MM.1S (cell line): Measurements from ENCODE around the gene STX10.
A peak's percentile ranks its signal among the peaks of the same experiment; 100 is the strongest.

Experiments
- DNase-seq: peaks from one replicate; pipeline ENCODE4 v3.0.0-alpha.2; 2015
- H2AFZ ChIP-seq: fragments of 300-600 bp; sonication (generic); 2 replicates; pipeline ENCODE4 v1.6.0; 2016; ENCODE audit warnings: antibody characterized with exemption, low read length
- H3F3A ChIP-seq: fragments of 300-600 bp; sonication (generic); 2 replicates; pipeline ENCODE4 v1.6.1; 2016; ENCODE audit warnings: mild to moderate bottlenecking, antibody characterized with exemption, low read length, moderate library complexity, mixed read lengths; ENCODE audit not compliant: insufficient read depth
- H3K27ac ChIP-seq: fragments of 300-600 bp; sonication (generic); 2 replicates; pipeline ENCODE4 v1.5.1; 2016; ENCODE audit warnings: mild to moderate bottlenecking, low read length
- H3K27me3 ChIP-seq: fragments of 300-600 bp; sonication (generic); replicated peaks from 2 replicates; pipeline ENCODE4 v1.6.0; 2016; ENCODE audit warnings: low read length; ENCODE audit not compliant: insufficient read depth
- H3K36me3 ChIP-seq: fragments of 300-600 bp; sonication (generic); replicated peaks from 2 replicates; pipeline ENCODE4 v1.6.1; 2016; ENCODE audit warnings: mild to moderate bottlenecking, low read length, mixed read lengths; ENCODE audit not compliant: insufficient read depth
- H3K4me1 ChIP-seq: fragments of 300-600 bp; sonication (generic); 2 replicates; pipeline ENCODE4 v1.6.1; 2016; ENCODE audit warnings: low read length, mixed read lengths
- H3K4me2 ChIP-seq: fragments of 300-600 bp; sonication (generic); 2 replicates; pipeline ENCODE4 v1.6.0; 2016; ENCODE audit warnings: low read depth, low read length
- H3K4me3 ChIP-seq: fragments of 300-600 bp; sonication (generic); 2 replicates; pipeline ENCODE4 v1.5.1; 2016; ENCODE audit warnings: low read length, mixed read lengths
- H3K79me2 ChIP-seq: fragments of 300-600 bp; sonication (generic); 2 replicates; pipeline ENCODE4 v1.6.1; 2016; ENCODE audit warnings: mixed run types, low read length, mixed read lengths
- H3K9ac ChIP-seq: fragments of 300-600 bp; sonication (generic); 2 replicates; pipeline ENCODE4 v1.6.1; 2016; ENCODE audit warnings: low read length, mixed read lengths
- H3K9me2 ChIP-seq: fragments of 300-600 bp; sonication (generic); replicated peaks from 2 replicates; pipeline ENCODE4 v1.6.1; 2016; ENCODE audit warnings: mild to moderate bottlenecking, low read length, mixed read lengths; ENCODE audit not compliant: insufficient read depth
- H3K9me3 ChIP-seq: fragments of 300-600 bp; sonication (generic); replicated peaks from 2 replicates; pipeline ENCODE4 v1.6.1; 2016; ENCODE audit warnings: mild to moderate bottlenecking, low read length, mixed read lengths; ENCODE audit not compliant: insufficient read depth
- H4K20me1 ChIP-seq: fragments of 300-600 bp; sonication (generic); 2 replicates; pipeline ENCODE4 v1.6.1; 2016; ENCODE audit warnings: mild to moderate bottlenecking, low read length, moderate library complexity, mixed read lengths; ENCODE audit not compliant: insufficient read depth
- CTCF ChIP-seq: fragments of 300-600 bp; sonication (generic); IDR thresholded peaks from 2 replicates; pipeline ENCODE4 v1.5.1; 2016; ENCODE audit warnings: antibody characterized with exemption, low read length, mixed read lengths
- EZH2 ChIP-seq: fragments of 300-600 bp; sonication (generic); optimal IDR thresholded peaks from 2 replicates; pipeline ENCODE3; 2017; ENCODE audit warnings: low read depth, mild to moderate bottlenecking, antibody characterized with exemption, low read length, mixed read lengths
- EZH2phosphoT487 ChIP-seq: fragments of 300-600 bp; sonication (generic); IDR thresholded peaks from 2 replicates; pipeline ENCODE4 v1.6.1; 2018; ENCODE audit warnings: antibody characterized with exemption, low read length

STX10 gene

GRCh38 chr19:13160557-13160956 is 10.4 kb upstream of the STX10 start:
- no peak for TF ChIP-seq EZH2
- TF ChIP-seq CTCF, result no peak
- H3K9me3 ChIP-seq, result no peaks in the 10 kb centered on the region
- peaks cover 8% of the 10 kb centered on the region; the same call in 1 of the 2 replicates for H3F3A ChIP-seq
- peaks cover 13% of the 10 kb centered on the region for H3K4me1 ChIP-seq
- H3K36me3 ChIP-seq, result no peaks in the 10 kb centered on the region
- no peaks in the 10 kb centered on the region for H4K20me1 ChIP-seq
- H3K27ac ChIP-seq, result no peak overlapping the region
- no peaks in the 10 kb centered on the region for H3K79me2 ChIP-seq
- no peak overlapping the region for H3K4me2 ChIP-seq
- no peak overlapping the region for H2AFZ ChIP-seq
- H3K27me3 ChIP-seq, result peaks cover 70% of the 10 kb centered on the region
- H3K9ac ChIP-seq, result no peak overlapping the region
- no peak overlapping the region for H3K4me3 ChIP-seq
- H3K9me2 ChIP-seq, result no peaks in the 10 kb centered on the region
- no peak for DNase-seq

GRCh38 chr19:13159713-13160112 is 9.5 kb upstream of the STX10 start:
- Histone ChIP-seq H2AFZ (no peak overlapping the region), H4K20me1 (no peaks in the 10 kb centered on the region), H3K4me2 (no peak overlapping the region), H3F3A (peaks cover 8% of the 10 kb centered on the region; the same call in 1 of the 2 replicates), H3K9me3 (no peaks in the 10 kb centered on the region), H3K27ac (no peak overlapping the region), H3K9me2 (no peaks in the 10 kb centered on the region), H3K27me3 (peaks cover 79% of the 10 kb centered on the region), H3K4me1 (peaks cover 22% of the 10 kb centered on the region), H3K9ac (no peak overlapping the region), H3K36me3 (no peaks in the 10 kb centered on the region), H3K4me3 (no peak overlapping the region), H3K79me2 (no peaks in the 10 kb centered on the region)
- no peak for TF ChIP-seq CTCF
- no peak for TF ChIP-seq EZH2
- TF ChIP-seq EZH2phosphoT487, result no peak
- no peak for DNase-seq

GRCh38 chr19:13155472-13156359 is 5.5 kb upstream of the STX10 start:
- Histone ChIP-seq H4K20me1 (no peaks in the 10 kb centered on the region), H3K4me1 (peaks cover 29% of the 10 kb centered on the region), H2AFZ (no peak overlapping the region), H3K9ac (no peak overlapping the region), H3K9me2 (no peaks in the 10 kb centered on the region), H3F3A (peaks cover 8% of the 10 kb centered on the region; the same call in 1 of the 2 replicates), H3K36me3 (no peaks in the 10 kb centered on the region), H3K79me2 (no peaks in the 10 kb centered on the region), H3K27me3 (peaks cover 64% of the 10 kb centered on the region), H3K4me3 (no peak overlapping the region), H3K9me3 (no peaks in the 10 kb centered on the region), H3K4me2 (peak overlapping the region; percentile 91), H3K27ac (no peak overlapping the region)
- no peak for DNase-seq
- TF ChIP-seq EZH2phosphoT487 (no peak), EZH2 (no peak), CTCF (no peak)
